Body of pancreas (tissue), 4 donors: ENCODE results near the gene ASCC1. TPM values are rescaled to one million over a fixed set of nuclear protein-coding genes. Genes with fewer than 3 reads are reported as not detected.

Source experiments
- ATAC-seq: fragments of 150-250 bp; one replicate; pipeline ENCODE4 v1.9.1; 2016
- DNase-seq, 4 donors: peaks; one replicate each; pipeline ENCODE4 v3.0.0-alpha.2; 2019
- H3K27ac ChIP-seq, 4 donors: fragments of 200-600 bp; sonication (generic); 1 replicate in 3 of 4; 2 replicates in 1 of 4; pipeline versions ENCODE4 v1.5.1 to v1.6.1; 2016 to 2019; ENCODE audit warnings: mild to moderate bottlenecking in 1 of 4, mixed read lengths in 1 of 4, moderate library complexity in 1 of 4
- H3K27me3 ChIP-seq, 2 donors: fragments of 200-600 bp; sonication (generic); one replicate each; pipeline ENCODE4 v1.6.0; 2016; ENCODE audit warnings: mild to moderate bottlenecking in 1 of 2
- H3K36me3 ChIP-seq, 2 donors: fragments of 200-600 bp; sonication (generic); replicated peaks in 1 of 2; 2 replicates each; pipeline ENCODE4 v1.5.1; 2016; ENCODE audit warnings: low read depth in 2 of 2; ENCODE audit not compliant: insufficient read depth in 1 of 2
- H3K4me1 ChIP-seq: fragments of 200-600 bp; sonication (generic); one replicate; pipeline ENCODE4 v1.6.0; 2016
- H3K4me3 ChIP-seq, 2 donors: fragments of 200-600 bp; sonication (generic); 1 replicate in 1 of 2; 2 replicates in 1 of 2; pipeline ENCODE4 v1.5.1; 2016 to 2019
- H3K9me3 ChIP-seq, 3 donors: fragments of 200-600 bp; sonication (generic); 1 replicate in 2 of 3; 2 replicates in 1 of 3; pipeline ENCODE4 v1.5.1; 2016
- CTCF ChIP-seq, 7 experiments: fragments of 450-650 bp in 4 of 7; fragments of 200-600 bp in 3 of 7; sonication (generic) in 3 of 7; IDR thresholded peaks; one replicate each; pipeline ENCODE4 v1.5.1; 2016 to 2019; ENCODE audit warnings: antibody characterized with exemption in 7 of 7
- POLR2A ChIP-seq, 3 donors: fragments of 450-650 bp; IDR thresholded peaks; one replicate each; pipeline ENCODE4 v1.6.1; 2016; ENCODE audit warnings: antibody characterized with exemption in 3 of 3, mild to moderate bottlenecking in 2 of 3
- WGBS, 2 donors: methylation state at CpG; one replicate each; pipeline ENCODE4 v1.1.5; 2017; 5-methylcytosine and 5-hydroxymethylcytosine counted together
- intact Hi-C: fragments of 100-400 bp; cut with DNase I; formaldehyde crosslinking; loops from one replicate; pipeline ENCODE4 v1.15.1; 2023
- total RNA-seq, 2 donors: library from RNA; depleted of rRNA; stranded (reverse); fragments of >200 nt; gene quantifications; one replicate each; pipeline ENCODE4 v1.1.0, GENCODE V29; 2016

Gene ASCC1
- total RNA-seq, 2 donors from 2014 or later, result 16.1 to 17.1 TPM

GRCh38 chr10:72258617-72259016 lies 42.5 kb upstream of the ASCC1 start:
- no peak for TF ChIP-seq CTCF (IDR thresholded peaks at IDR 0.05)
- no peak for ATAC-seq

GRCh38 chr10:72257051-72257892 lies 41.2 kb upstream of the ASCC1 start:
- WGBS, 2 donors, result 71 to 83% methylated on average over 8 of the region's 8 CpGs
- ATAC-seq (no peak), DNase-seq (peak in 1 of 4 donors; percentile 65)
- Histone ChIP-seq H3K4me1 (peaks cover 79% of the 10 kb centered on the region), H3K27me3 (no peaks in the 10 kb centered on the region), H3K9me3 (no peaks in the 10 kb centered on the region), H3K4me3 (no peak overlapping the region), H3K27ac (peak overlapping the region in 2 of 4 donors; percentile 2 to 95), H3K36me3 (no peaks in the 10 kb centered on the region)
- intact Hi-C loops, result no loop called here
- TF ChIP-seq CTCF (IDR thresholded peaks at IDR 0.05) (no peak), POLR2A (IDR thresholded peaks at IDR 0.05) (no peak)

More at GRCh38 chr10:72258617-72259016, 42.5 kb upstream of the ASCC1 start:
- Histone ChIP-seq H3K27ac (no peak overlapping the region), H3K4me3 (no peak overlapping the region), H3K27me3 (no peaks in the 10 kb centered on the region), H3K36me3 (no peaks in the 10 kb centered on the region), H3K4me1 (peaks cover 82% of the 10 kb centered on the region), H3K9me3 (no peaks in the 10 kb centered on the region)
- DNase-seq, result no peak
- intact Hi-C loops, result no loop called here
- 91 to 96% methylated on average over 4 of the region's 4 CpGs for WGBS, 2 donors

GRCh38 chr10:72255977-72256729 lies 40.1 kb upstream of the ASCC1 start:
- WGBS, 2 donors, result 83 to 97% methylated on average over 6 of the region's 6 CpGs

GRCh38 chr10:72254813-72255568 lies 38.9 kb upstream of the ASCC1 start:
- H3K36me3 ChIP-seq, result no peaks in the 10 kb centered on the region
- no peaks in the 10 kb centered on the region for H3K27me3 ChIP-seq
- peak; percentile 91 to 96 (median 96) for DNase-seq
- intact Hi-C loops, result no loop called here
- whole genome bisulfite sequencing, 2 donors, result 8 to 12% methylated on average over 10 to 15 of the region's 15 CpGs
- no peaks in the 10 kb centered on the region for H3K9me3 ChIP-seq
- H3K4me3 ChIP-seq, result no peak overlapping the region
- ATAC-seq, result peak; percentile 98
- H3K4me1 ChIP-seq, result peaks cover 71% of the 10 kb centered on the region
- H3K27ac ChIP-seq, result peak overlapping the region; percentile 85 to 96 (median 94)
- peak in 2 of 7 experiments; percentile 5 to 23 for TF ChIP-seq CTCF (IDR thresholded peaks at IDR 0.05)
- peak in 2 of 3 donors; percentile 56 to 70 for TF ChIP-seq POLR2A (IDR thresholded peaks at IDR 0.05)

More at GRCh38 chr10:72255977-72256729, 40.1 kb upstream of the ASCC1 start:
- peaks cover 73% of the 10 kb centered on the region for H3K4me1 ChIP-seq
- intact Hi-C loops, result no loop called here
- H3K9me3 ChIP-seq, result no peaks in the 10 kb centered on the region
- H3K27ac ChIP-seq, result peak overlapping the region in 3 of 4 donors; percentile 92 to 96 (median 95)
- H3K27me3 ChIP-seq, result no peaks in the 10 kb centered on the region
- TF ChIP-seq CTCF (IDR thresholded peaks at IDR 0.05), result no peak
- no peak for TF ChIP-seq POLR2A (IDR thresholded peaks at IDR 0.05)
- H3K36me3 ChIP-seq, result no peaks in the 10 kb centered on the region
- no peak for DNase-seq
- no peak overlapping the region for H3K4me3 ChIP-seq
- no peak for ATAC-seq
